ENCODE data around the gene SEZ6.

The SEZ6 gene

GRCh38 chr17:29042679-29043538 lies 37.1 kb upstream of the SEZ6 start, which contains the start of gene PIPOX:
TSS of gene PIPOX (plus strand) at chr17:29043141. CDS start at chr17:29043226, 85 bp downstream.
- DNase-seq = peak in 1 of 2 experiments; percentile 30
- TF ChIP-seq GATA1 (IDR thresholded peaks at IDR 0.05; ENCODE audit: low read depth, low read length) = no peak

DNA sequence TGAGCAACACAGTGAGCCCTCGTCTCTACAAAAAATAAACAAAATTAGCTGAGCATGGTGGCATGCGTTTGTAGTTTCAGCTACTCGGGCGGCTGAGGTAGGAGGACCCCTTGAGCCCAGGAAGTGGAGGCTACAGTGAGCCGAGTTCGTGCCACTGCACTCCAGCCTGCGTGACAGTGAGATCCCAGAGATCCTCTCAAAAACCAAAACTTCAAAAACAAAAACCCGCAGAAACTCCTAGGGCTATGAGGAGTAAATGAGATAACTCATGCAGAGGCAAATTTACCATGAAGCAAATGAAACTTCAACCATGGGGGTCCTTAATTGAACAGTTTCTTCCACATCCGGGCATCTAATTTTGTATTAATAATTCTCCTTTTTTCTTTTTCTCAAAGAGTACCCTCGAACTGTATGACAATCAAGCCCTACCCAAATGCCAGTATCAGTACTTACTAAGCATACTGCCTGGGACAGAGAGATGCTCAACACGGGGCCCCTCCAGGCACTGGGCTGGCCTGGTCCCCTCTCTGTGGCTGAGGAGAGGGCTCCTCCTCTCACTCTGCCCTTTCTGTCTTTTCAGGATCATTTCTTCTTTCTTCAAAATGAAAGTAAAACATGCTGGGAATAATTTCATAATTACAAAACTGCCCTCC lies 36.3 kb upstream of the SEZ6 start:
- TF ChIP-seq GATA1 (IDR thresholded peaks at IDR 0.05; ENCODE audit: low read depth, low read length) = no peak
- no peak for TF ChIP-seq POLR2A (IDR thresholded peaks at IDR 0.05; ENCODE audit: low read length)

GRCh38 chr17:29041571-29041970 lies 35.7 kb upstream of the SEZ6 start:
- no peak for TF ChIP-seq GATA1 (IDR thresholded peaks at IDR 0.05; ENCODE audit: low read depth, low read length)
- TF ChIP-seq POLR2A (IDR thresholded peaks at IDR 0.05; ENCODE audit: low read length) = no peak
- no peak for DNase-seq

More for the DNA sequence above, 36.3 kb upstream of the SEZ6 start:
- DNase-seq = no peak

- DNase-seq = no peak
- no peak for TF ChIP-seq GATA1 (IDR thresholded peaks at IDR 0.05; ENCODE audit: low read depth, low read length)
- no peak for TF ChIP-seq POLR2A (IDR thresholded peaks at IDR 0.05; ENCODE audit: low read length)
Measured at GRCh38 chr17:29041091-29041490, 35.3 kb upstream of the SEZ6 start.

DNA sequence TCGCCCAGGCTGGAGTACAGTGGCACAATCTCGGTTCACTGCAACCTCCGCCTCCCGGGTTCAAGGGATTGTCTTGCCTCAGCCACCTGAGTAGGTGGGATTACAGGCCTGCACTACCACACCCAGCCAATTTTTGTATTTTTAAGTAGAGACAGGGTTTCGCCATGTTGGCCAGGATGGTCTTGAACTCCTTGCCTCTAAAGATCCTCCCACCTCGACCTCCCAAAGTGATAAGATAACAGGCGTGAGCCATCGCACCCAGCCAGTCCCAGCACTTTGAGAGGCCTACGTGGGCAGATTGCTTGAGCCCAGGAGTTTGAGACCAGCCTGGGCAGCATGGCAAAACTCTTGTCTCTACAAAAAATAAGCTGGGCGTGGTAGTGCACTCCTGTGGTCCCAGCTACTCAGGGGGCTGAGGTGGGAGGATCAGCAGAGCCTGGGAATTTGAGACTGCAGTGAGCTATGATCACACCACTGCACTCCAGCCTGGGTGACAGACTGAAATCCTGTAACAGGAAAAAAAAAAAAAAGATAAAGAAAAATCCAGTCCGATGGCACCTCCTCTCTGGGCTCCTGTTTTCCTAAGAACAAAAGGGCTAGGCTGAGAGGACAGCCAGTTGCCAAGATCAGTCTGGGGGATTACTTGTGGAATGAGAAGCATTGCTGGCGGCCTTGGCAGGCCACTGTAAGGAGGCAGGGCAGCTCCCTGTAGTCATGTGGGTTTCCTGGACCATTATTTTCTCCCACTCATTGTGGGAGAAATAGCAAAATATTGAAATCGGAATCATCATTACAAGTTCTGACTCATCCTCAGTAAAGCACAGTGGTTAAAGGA lies 34.1 kb upstream of the SEZ6 start:
- DNase-seq = no peak
- no peak for TF ChIP-seq GATA1 (IDR thresholded peaks at IDR 0.05; ENCODE audit: low read depth, low read length)
- TF ChIP-seq POLR2A (IDR thresholded peaks at IDR 0.05; ENCODE audit: low read length) = no peak

GRCh38 chr17:29038085-29038795 lies 32.4 kb upstream of the SEZ6 start:
- no peak for DNase-seq
- TF ChIP-seq GATA1 (IDR thresholded peaks at IDR 0.05; ENCODE audit: low read depth, low read length) = no peak
- TF ChIP-seq POLR2A (IDR thresholded peaks at IDR 0.05; ENCODE audit: low read length) = no peak

DNA sequence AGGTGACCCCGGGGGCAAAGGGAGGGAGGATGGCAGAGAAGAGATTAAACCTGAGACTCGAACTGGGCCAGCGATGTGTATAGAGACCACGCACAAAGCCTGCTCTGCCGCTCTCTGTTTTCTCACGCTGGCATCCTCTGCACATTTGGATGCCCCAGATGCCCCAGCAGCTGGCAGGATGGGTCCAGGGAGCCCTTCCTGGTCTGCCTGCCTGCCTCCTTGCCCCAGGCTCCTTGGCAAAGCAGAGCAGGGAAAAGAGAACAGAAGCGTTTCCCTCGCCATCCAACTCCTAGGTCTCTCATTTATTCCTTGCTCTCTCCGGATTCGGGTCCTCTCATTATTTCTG lies 31.9 kb upstream of the SEZ6 start:
- DNase-seq = no peak
- TF ChIP-seq GATA1 (IDR thresholded peaks at IDR 0.05; ENCODE audit: low read depth, low read length) (no peak), POLR2A (IDR thresholded peaks at IDR 0.05; ENCODE audit: low read length) (no peak)

DNA sequence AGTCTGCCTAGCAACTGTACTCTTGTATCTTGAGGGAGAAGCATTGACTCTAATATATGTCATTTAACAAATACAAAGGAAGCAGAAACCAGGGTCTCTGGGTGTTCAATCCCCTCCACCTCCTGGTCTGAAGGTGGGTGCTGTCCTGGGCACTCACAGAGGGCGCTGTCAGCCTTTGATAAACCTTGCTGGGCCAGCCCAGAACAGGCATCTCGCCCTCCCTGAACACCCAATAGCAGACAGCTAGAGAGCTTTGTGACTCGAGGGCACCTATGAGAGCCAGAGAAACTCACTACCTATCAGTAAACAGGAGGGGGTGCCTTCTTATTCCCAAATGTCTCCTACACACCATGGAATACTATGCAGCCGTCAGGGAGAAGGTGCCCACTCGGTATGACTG lies 30.8 kb upstream of the SEZ6 start:
- TF ChIP-seq GATA1 (IDR thresholded peaks at IDR 0.05; ENCODE audit: low read depth, low read length) (no peak), POLR2A (IDR thresholded peaks at IDR 0.05; ENCODE audit: low read length) (no peak)
- DNase-seq = no peak

- no peak for TF ChIP-seq POLR2A (IDR thresholded peaks at IDR 0.05; ENCODE audit: low read length)
- no peak for TF ChIP-seq GATA1 (IDR thresholded peaks at IDR 0.05; ENCODE audit: low read depth, low read length)
- DNase-seq = no peak
Measured at GRCh38 chr17:29034510-29034909, 28.7 kb upstream of the SEZ6 start.

DNA sequence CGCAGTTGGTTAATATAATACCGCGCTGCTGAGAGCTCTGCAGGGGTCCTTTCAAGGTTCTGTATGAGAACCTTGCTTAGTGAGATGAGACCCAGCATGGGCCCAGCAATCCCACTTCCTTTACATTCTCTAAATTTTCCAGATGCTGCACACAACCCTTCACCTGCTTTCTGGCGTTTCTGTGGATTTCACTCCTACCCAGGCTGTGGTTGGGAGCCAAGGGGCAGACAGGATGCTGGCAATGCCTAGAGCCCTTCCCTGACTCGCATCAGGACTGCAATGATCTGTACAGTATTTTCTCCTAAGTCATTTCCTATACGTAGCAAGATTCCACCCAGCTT lies 27.0 kb upstream of the SEZ6 start:
- DNase-seq = no peak

DNA sequence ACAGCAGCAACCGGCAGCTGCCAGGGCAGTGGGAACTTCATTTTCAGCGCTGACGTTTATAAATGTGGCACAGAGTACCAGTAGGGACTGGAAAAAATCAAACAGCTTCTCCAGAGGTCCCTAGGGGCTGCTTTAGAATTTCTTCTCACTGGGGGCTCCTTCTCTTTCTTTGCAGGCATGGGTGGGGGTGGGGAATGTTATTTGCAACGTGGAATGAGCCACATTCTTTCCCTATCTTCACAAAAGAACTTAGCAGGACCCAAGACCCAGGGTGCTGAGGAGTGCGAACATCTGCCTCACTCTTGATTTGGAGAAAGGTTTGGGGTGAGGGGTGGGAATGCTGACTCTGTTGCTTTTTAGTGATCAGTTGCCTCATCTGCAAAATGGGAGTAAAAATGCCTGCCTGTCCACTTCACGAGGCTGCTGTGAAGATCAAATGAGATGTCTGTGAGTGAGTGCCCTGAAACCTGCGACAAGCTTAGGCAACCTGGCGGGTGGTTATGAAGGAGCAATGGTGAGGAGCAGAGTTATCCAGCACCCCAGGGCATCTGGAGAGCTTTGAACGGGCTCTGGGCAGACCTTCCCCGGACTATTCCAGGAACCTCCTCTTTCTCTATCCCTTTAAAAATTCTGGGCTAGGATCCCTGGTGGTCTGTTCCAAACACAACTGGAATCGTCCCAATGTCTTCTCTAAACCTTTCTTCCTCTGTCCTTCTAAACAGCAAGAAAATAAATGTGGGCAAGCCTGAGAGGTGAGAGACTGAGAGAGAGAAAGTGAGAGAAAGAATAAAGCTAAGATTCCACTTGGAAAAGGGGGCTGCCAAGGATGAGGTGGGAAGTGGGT lies 26.4 kb upstream of the SEZ6 start:
- no peak for DNase-seq
- TF ChIP-seq GATA1 (IDR thresholded peaks at IDR 0.05; ENCODE audit: low read depth, low read length) (no peak), POLR2A (IDR thresholded peaks at IDR 0.05; ENCODE audit: low read length) (no peak)

More for the DNA sequence above, 27.0 kb upstream of the SEZ6 start:
- TF ChIP-seq POLR2A (IDR thresholded peaks at IDR 0.05; ENCODE audit: low read length) (no peak), GATA1 (IDR thresholded peaks at IDR 0.05; ENCODE audit: low read depth, low read length) (no peak)

DNA sequence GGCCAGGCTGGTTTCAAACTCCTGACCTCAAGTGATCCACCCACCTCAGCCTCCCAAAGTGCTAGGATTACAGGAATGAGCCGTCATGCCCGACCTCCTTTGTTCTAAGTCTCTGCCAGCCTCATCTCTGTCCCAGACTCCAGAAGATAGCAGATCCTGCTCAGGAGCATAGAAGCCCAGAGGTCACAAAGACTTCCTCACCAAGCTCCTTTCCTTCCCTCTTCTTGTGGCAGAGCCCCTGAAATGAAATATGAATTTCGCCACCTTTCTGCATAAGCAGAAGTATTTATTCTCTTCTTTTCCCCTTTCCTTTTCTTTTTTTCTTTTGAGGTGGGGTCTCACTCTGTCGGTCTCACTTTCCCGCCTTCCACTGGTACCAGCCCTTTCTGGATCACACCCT lies 25.7 kb upstream of the SEZ6 start:
- no peak for TF ChIP-seq GATA1 (IDR thresholded peaks at IDR 0.05; ENCODE audit: low read depth, low read length)
- no peak for DNase-seq

Data from erythroblast (primary cell).